ENCODE results near the gene SEC31A.

The SEC31A gene

DNA sequence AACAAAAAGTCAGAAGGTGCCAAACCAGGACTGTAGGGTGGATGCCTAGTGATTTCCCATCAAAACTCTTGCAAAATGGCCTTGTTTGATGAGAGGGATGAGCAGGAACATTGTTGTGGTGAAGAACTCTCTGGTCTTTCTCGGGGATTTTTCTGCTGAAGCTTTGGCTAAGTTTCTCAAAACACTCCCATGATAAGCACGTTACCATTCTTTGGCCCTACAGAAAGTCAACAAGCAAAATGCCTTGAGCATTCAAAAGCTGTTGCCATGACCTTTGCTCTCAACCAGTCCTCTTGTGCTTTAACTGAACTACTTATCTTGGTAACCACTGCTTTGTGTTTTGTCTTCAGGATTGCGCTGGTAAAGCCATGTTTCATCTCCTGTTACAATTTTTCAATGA, 3.0 kb upstream of the SEC31A start:
- H3K4me3 ChIP-seq (ENCODE audit: low read depth, low read length) = no peak overlapping the region
- TF ChIP-seq, protein P1, sequence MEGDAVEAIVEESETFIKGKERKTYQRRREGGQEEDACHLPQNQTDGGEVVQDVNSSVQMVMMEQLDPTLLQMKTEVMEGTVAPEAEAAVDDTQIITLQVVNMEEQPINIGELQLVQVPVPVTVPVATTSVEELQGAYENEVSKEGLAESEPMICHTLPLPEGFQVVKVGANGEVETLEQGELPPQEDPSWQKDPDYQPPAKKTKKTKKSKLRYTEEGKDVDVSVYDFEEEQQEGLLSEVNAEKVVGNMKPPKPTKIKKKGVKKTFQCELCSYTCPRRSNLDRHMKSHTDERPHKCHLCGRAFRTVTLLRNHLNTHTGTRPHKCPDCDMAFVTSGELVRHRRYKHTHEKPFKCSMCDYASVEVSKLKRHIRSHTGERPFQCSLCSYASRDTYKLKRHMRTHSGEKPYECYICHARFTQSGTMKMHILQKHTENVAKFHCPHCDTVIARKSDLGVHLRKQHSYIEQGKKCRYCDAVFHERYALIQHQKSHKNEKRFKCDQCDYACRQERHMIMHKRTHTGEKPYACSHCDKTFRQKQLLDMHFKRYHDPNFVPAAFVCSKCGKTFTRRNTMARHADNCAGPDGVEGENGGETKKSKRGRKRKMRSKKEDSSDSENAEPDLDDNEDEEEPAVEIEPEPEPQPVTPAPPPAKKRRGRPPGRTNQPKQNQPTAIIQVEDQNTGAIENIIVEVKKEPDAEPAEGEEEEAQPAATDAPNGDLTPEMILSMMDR (IDR thresholded peaks at IDR 0.05; ENCODE audit: low read depth, low read length, missing control alignments) = no peak
- no peak for DNase-seq (ENCODE audit: low read depth)

DNA sequence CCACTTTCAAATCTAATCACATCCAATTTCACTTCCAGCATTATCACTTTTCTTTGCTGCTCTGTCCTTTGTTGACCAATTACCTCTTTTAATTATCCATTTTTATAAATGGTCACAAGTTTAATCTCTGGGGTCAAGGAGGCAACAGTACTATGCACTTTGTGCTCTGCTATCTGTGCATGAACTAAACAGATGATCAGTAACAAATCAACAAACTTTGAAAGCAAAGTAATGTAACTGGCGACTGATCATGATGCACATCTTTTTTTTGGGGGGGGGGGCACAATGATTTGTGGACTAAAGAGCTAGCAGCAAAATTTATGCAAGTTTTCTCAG, 1.5 kb upstream of the SEC31A start:
- DNase-seq (ENCODE audit: low read depth) = no peak
- no peak overlapping the region for H3K4me3 ChIP-seq (ENCODE audit: low read depth, low read length)
- TF ChIP-seq, protein P1 (IDR thresholded peaks at IDR 0.05; ENCODE audit: low read depth, low read length, missing control alignments) = no peak

DNA sequence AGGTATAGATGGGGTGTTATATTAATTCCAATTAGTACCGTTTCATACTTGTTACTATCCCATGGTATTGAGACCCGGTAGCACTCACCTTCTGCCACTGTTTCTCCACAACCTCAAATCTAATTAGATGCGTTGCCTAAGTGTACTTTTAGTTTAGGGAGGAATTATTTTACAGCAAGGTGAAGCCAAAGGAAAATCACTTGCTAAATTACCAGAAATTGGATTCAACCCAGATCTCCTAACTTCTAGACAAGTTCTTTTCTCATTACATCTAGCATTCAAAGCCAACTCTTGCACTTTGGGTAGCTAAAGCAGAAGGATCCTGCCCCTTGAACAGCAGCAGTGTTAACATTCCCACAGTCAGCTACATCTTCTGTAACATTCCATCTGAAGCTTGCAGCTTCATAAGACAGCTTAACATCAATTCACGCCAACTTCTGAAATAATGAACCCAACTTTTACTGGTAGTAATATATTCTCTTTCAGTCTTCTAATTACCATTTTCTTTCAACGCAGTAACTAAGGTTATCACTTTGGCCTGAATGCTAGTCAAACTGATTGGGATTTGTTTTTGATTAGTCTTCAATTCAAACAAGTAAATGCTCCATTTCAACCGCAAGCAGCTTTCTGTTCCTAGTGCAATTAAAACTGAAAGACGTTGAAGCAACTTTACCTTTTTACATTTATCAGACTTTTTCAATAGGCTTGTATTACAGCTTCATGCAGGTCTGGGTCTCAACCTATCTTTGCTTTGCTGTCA, 934 bp upstream of the SEC31A start:
- DNase-seq (ENCODE audit: low read depth) = no peak
- TF ChIP-seq, protein P1 (IDR thresholded peaks at IDR 0.05; ENCODE audit: low read depth, low read length, missing control alignments) = no peak
- peak overlapping the region; percentile 92 for H3K4me3 ChIP-seq (ENCODE audit: low read depth, low read length)

DNA sequence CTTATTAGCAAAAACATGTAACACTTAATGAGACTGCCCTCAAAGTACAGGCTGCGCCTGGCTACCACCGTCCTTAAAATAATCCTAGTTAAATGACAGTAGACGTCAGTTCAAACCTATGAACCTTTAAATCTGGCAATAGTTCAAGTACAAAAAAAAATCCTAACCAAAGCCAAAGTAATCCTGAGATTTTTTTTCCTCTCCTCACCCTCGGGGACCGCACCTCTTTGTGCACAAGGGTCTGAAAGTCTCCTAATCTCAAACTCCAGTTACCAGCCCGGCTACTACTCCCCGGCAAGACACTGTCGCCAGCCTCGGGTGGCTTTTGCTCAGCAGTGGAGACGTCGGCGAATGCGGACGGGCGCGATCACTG, 439 bp downstream of the SEC31A start:
- peak overlapping the region; percentile 92 for H3K4me3 ChIP-seq (ENCODE audit: low read depth, low read length)
- TF ChIP-seq, protein P1 (IDR thresholded peaks at IDR 0.05; ENCODE audit: low read depth, low read length, missing control alignments) = no peak
- DNase-seq (ENCODE audit: low read depth) = no peak

DNA sequence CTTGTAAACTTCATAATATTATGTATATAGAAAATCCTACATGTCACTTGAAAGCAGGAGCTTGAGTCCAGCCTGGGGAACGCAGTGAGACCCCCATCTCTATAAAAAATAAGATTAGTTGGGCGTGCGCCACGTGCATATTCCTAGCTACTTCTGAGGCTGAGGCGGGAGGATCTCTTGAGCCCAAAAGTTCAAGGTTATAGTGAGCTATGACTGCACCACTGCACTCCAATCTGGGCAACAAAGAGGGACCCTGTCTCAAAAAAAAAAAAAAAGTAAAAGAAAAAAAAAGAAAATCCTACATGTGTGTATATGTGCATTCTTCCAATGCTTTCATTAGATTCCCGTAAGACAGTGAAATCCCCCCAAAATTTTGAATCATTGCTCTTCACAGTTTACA, 1.7 kb downstream of the SEC31A start:
- TF ChIP-seq, protein P1 (IDR thresholded peaks at IDR 0.05; ENCODE audit: low read depth, low read length, missing control alignments) = no peak
- H3K4me3 ChIP-seq (ENCODE audit: low read depth, low read length) = peak overlapping the region; percentile 92
- no peak for DNase-seq (ENCODE audit: low read depth)

DNA sequence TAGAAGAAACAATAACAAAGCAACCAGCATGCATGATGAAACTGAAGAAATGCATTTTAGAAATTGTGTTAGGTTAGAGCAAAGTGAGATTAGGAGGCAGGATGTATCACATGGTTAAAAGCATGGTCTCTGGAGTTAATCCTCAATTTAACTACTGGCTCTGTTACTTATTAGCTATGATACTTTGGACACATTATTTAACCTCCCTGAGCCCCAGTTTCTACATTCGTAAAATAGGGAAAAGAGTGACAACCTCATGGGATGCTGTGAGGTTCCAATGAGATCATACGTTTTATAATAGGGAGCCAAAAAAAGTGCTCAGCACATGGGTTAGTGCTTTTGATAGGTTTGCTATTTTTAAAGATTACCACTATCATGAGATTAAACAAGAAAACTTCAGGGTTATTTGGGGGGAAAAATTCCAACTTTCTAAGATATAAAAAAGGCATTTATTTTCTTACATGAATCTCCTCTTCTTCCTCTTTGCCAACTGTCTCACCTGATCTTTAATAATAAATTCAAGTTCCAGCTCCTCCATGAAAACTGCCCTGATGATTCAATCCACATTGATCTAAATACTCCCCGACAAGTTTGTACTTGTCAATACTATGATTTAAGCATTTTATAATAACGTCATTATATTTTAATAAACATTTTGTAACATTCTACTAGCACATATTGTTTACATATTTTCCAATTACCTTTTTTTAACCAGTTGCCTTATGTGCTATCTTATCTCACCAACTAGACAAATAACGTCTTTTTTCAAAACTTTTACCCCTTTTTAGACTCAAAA, 4.6 kb downstream of the SEC31A start:
- no peak for DNase-seq (ENCODE audit: low read depth)
- TF ChIP-seq, protein P1 (IDR thresholded peaks at IDR 0.05; ENCODE audit: low read depth, low read length, missing control alignments) = no peak
- no peak overlapping the region for H3K4me3 ChIP-seq (ENCODE audit: low read depth, low read length)
